ENCODE data around the gene IVL.

DNA sequence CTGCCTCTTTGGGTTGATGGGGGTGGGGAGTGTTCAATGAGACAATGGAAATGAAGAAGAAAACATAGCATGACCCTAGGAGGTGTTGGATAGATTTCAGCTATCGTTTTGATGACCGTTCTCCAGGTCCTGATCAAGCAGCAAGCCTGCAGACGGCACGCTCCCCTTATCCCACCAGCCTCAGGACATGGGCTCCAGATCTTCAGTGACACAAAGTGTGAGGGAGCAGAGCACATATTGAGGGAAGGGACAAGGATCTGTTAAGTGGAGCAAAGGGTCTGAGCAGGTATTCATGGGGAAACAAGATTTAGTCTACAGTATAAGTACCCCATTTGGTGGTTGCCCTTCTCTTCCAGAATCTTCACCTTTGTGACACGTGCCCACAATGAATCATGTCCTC lies 43.4 kb downstream of the IVL start:
- TF ChIP-seq POLR2A (IDR thresholded peaks at IDR 0.05) (no peak), POLR2AphosphoS5 (IDR thresholded peaks at IDR 0.05) (no peak)
- TF ChIP-seq, protein P1, sequence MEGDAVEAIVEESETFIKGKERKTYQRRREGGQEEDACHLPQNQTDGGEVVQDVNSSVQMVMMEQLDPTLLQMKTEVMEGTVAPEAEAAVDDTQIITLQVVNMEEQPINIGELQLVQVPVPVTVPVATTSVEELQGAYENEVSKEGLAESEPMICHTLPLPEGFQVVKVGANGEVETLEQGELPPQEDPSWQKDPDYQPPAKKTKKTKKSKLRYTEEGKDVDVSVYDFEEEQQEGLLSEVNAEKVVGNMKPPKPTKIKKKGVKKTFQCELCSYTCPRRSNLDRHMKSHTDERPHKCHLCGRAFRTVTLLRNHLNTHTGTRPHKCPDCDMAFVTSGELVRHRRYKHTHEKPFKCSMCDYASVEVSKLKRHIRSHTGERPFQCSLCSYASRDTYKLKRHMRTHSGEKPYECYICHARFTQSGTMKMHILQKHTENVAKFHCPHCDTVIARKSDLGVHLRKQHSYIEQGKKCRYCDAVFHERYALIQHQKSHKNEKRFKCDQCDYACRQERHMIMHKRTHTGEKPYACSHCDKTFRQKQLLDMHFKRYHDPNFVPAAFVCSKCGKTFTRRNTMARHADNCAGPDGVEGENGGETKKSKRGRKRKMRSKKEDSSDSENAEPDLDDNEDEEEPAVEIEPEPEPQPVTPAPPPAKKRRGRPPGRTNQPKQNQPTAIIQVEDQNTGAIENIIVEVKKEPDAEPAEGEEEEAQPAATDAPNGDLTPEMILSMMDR (IDR thresholded peaks at IDR 0.05): no peak
